GM12878 (cell line): Measurements from ENCODE around the gene MRPS21. TPM values are rescaled to one million over a fixed set of nuclear protein-coding genes. Genes with fewer than 3 reads are reported as not detected.
A peak's percentile ranks its signal among the peaks of the same experiment; 100 is the strongest.

Experiments
- ATAC-seq: fragments of 200-7000 bp; cut with Tn5 transposase; 3 replicates; pipeline ENCODE4 v1.9.1; 2020; ENCODE audit warnings: mild to moderate bottlenecking, moderate library complexity
- BruUV-seq: library from RNA; stranded (reverse); fragments of 400-500 nt; replicated peaks from 2 replicates; lab custom pipeline; 2021; lab: Mats Ljungman, UMichigan
- CTCF ChIA-PET: fragments of 300-600 bp; sonication (Branson Sonifier 250); formaldehyde crosslinking; extraction: SDS; loops from one replicate; lab custom pipeline; 2021; ENCODE audit warnings: inconsistent platforms; lab: Yijun Ruan, JAX
- POLR2A ChIA-PET: fragments of 350-600 bp; formaldehyde crosslinking; extraction: SDS; loops from one replicate; lab custom pipeline; 2021; ENCODE audit warnings: inconsistent platforms; lab: Charles Lee
- RAD21 ChIA-PET: fragments of 300-600 bp; sonication (Branson Sonifier 250); formaldehyde crosslinking; loops from one replicate; lab custom pipeline; 2023; ENCODE audit warnings: antibody characterized with exemption; ENCODE audit not compliant: unreplicated experiment; lab: Charles Lee
- SMC1A ChIA-PET: fragments of 300-600 bp; sonication (Branson Sonifier 250); formaldehyde crosslinking; loops from one replicate; lab custom pipeline; 2023; ENCODE audit not compliant: unreplicated experiment, uncharacterized antibody; lab: Charles Lee
- DNase-seq: peaks from one replicate; pipeline ENCODE4 v3.0.0-alpha.2; 2011; ENCODE audit warnings: low read depth, low spot score
- FAIRE-seq: peaks from 3 replicates; lab custom pipeline; 2011; peaks lifted over from hg19 to GRCh38; lab: Jason Lieb, UNC
- H2AFZ ChIP-seq: 2 replicates; pipeline ENCODE4 v1.6.0; 2011; ENCODE audit warnings: low read depth, low read length, control low read depth; ENCODE audit not compliant: control insufficient read depth
- H3K27ac ChIP-seq: 2 replicates; pipeline ENCODE4 v1.5.1; 2011; ENCODE audit warnings: control low read depth; ENCODE audit not compliant: control insufficient read depth, insufficient read depth
- H3K27me3 ChIP-seq, 2 experiments: replicated peaks in 1 of 2; 2 replicates each; pipeline versions ENCODE4 v1.6.0 to v1.6.1; 2011; ENCODE audit warnings: low read length in 1 of 2; ENCODE audit not compliant: control insufficient read depth in 2 of 2, insufficient read depth in 2 of 2
- H3K36me3 ChIP-seq, 2 experiments: 2 replicates each; pipeline ENCODE4 v1.5.1; 2011; ENCODE audit warnings: low read length in 1 of 2; ENCODE audit not compliant: control insufficient read depth in 2 of 2, insufficient read depth in 2 of 2
- H3K4me1 ChIP-seq: 2 replicates; pipeline ENCODE4 v1.6.1; 2011; ENCODE audit warnings: mild to moderate bottlenecking, low read length, moderate library complexity, mixed read lengths; ENCODE audit not compliant: control insufficient read depth, insufficient read depth
- H3K4me2 ChIP-seq: 2 replicates; pipeline ENCODE4 v1.6.0; 2011; ENCODE audit warnings: control low read depth; ENCODE audit not compliant: control insufficient read depth, insufficient read depth
- H3K4me3 ChIP-seq: fragments of 200-600 bp; sonication (generic); 2 replicates; pipeline ENCODE4 v1.5.1; 2016
- H3K79me2 ChIP-seq: 2 replicates; pipeline ENCODE4 v1.6.0; 2011; ENCODE audit warnings: low read length; ENCODE audit not compliant: control insufficient read depth, insufficient read depth
- H3K9ac ChIP-seq: 2 replicates; pipeline ENCODE4 v1.8.0; 2011; ENCODE audit warnings: low read length, control low read depth, mixed read lengths; ENCODE audit not compliant: control insufficient read depth, insufficient read depth
- H3K9me3 ChIP-seq: replicated peaks from 3 replicates; pipeline ENCODE4 v1.5.1; 2011; ENCODE audit warnings: mild to moderate bottlenecking, low read length; ENCODE audit not compliant: control insufficient read depth, insufficient read depth
- H4K20me1 ChIP-seq: 2 replicates; pipeline ENCODE4 v1.6.0; 2011; ENCODE audit not compliant: control insufficient read depth, insufficient read depth
- CREB1 ChIP-seq: IDR thresholded peaks from 2 replicates; pipeline ENCODE4 v1.6.1; 2012; ENCODE audit warnings: low read depth, mild to moderate bottlenecking, inconsistent platforms
- FOXM1 ChIP-seq: IDR thresholded peaks from 2 replicates; pipeline ENCODE4 v1.6.1; 2012; ENCODE audit warnings: low read depth, mild to moderate bottlenecking, inconsistent platforms, low read length, moderate library complexity
- KAT2A ChIP-seq: conservative IDR thresholded peaks from 2 replicates; pipeline ENCODE4 v1.6.1; 2011; ENCODE audit warnings: low read depth, low read length; ENCODE audit not compliant: control insufficient read depth
- NFYA ChIP-seq: IDR thresholded peaks from 2 replicates; pipeline ENCODE4 v1.6.1; 2011; ENCODE audit warnings: low read depth, mild to moderate bottlenecking, low read length, improper control_type of control experiment, borderline replicate concordance
- PAX5 ChIP-seq: IDR thresholded peaks from 2 replicates; pipeline ENCODE4 v1.6.1; 2011; ENCODE audit warnings: low read depth, low read length, borderline replicate concordance
- RAD21 ChIP-seq: IDR thresholded peaks from 2 replicates; pipeline ENCODE4 v1.6.1; 2011; ENCODE audit warnings: mild to moderate bottlenecking, low read depth, low read length, moderate library complexity; ENCODE audit not compliant: insufficient read depth
- SMAD1 ChIP-seq: fragments of 450-650 bp; IDR thresholded peaks from 2 replicates; pipeline ENCODE4 v1.6.1; 2018; ENCODE audit warnings: mild to moderate bottlenecking, low read depth; ENCODE audit not compliant: partially characterized antibody
- STAT1 ChIP-seq: fragments of 450-650 bp; conservative IDR thresholded peaks from 2 replicates; pipeline ENCODE4 v1.6.1; 2014; ENCODE audit warnings: antibody characterized with exemption, mild to moderate bottlenecking
- WGBS: methylation state at CpG from one replicate; pipeline ENCODE4 v1.1.6; 2016; ENCODE audit warnings: low lambda C conversion rate; ENCODE audit not compliant: insufficient replicate concordance, insufficient coverage; ENCODE audit errors: missing lambda C conversion rate; 5-methylcytosine and 5-hydroxymethylcytosine counted together
- in situ Hi-C: fragments of 300-500 bp; cut with MboI; formaldehyde crosslinking; loops from 9 replicates; pipeline ENCODE4 v1.14.3; 2018; ENCODE audit warnings: mixed read lengths
- intact Hi-C: fragments of 100-400 bp; cut with micrococcal nuclease; formaldehyde crosslinking; loops from one replicate; pipeline ENCODE4 v1.14.2; 2022; ENCODE audit not compliant: unreplicated experiment
- polyA plus RNA-seq, 11 experiments: library from polyadenylated mRNA; depleted of rRNA in 4 of 11; unstranded in 6 of 11; stranded (reverse) in 5 of 11; fragments of >200 nt; fragmentation: Nextera tagmentation in 4 of 11; fragmentation: Illumina TruSeq in 1 of 11; extraction: Ambion mirVana in 4 of 11; extraction: Trizol in 1 of 11; gene quantifications; 1 replicate in 1 of 11; 2 replicates in 10 of 11; pipeline versions ENCODE4 v1.2.1 to v1.2.3, GENCODE V29; 2011 to 2016; ENCODE audit warnings: inconsistent platforms in 2 of 11, missing spikeins in 2 of 11, low read depth in 1 of 11
- total RNA-seq, 4 experiments: library from RNA; depleted of rRNA in 3 of 4; stranded (reverse); fragments of >200 nt in 3 of 4; fragmentation: Illumina TruSeq in 1 of 4; extraction: Trizol in 1 of 4; gene quantifications; 2 replicates each; pipeline versions ENCODE4 v1.2.1 to v1.2.3, GENCODE V29; 2013 to 2021
- TF ChIP-seq, protein P1 (sequence below): IDR thresholded peaks from 2 replicates; pipeline ENCODE4 v1.6.1; 2012; ENCODE audit warnings: improper control_type of control experiment, low read depth, low read length; ENCODE audit not compliant: insufficient replicate concordance
- TF ChIP-seq, protein P2 (sequence below): fragments of 450-650 bp; formaldehyde crosslinking; IDR thresholded peaks from 2 replicates; pipeline ENCODE4 v1.4.0; 2022; ENCODE audit warnings: mild to moderate bottlenecking, moderate library complexity

Gene MRPS21
- total and polyA plus RNA-seq, 10 of the 15 experiments (the other 5 are each of a cell fraction or from before 2014, with no cell fraction given), result 69.4 to 275 (median 103) TPM

DNA sequence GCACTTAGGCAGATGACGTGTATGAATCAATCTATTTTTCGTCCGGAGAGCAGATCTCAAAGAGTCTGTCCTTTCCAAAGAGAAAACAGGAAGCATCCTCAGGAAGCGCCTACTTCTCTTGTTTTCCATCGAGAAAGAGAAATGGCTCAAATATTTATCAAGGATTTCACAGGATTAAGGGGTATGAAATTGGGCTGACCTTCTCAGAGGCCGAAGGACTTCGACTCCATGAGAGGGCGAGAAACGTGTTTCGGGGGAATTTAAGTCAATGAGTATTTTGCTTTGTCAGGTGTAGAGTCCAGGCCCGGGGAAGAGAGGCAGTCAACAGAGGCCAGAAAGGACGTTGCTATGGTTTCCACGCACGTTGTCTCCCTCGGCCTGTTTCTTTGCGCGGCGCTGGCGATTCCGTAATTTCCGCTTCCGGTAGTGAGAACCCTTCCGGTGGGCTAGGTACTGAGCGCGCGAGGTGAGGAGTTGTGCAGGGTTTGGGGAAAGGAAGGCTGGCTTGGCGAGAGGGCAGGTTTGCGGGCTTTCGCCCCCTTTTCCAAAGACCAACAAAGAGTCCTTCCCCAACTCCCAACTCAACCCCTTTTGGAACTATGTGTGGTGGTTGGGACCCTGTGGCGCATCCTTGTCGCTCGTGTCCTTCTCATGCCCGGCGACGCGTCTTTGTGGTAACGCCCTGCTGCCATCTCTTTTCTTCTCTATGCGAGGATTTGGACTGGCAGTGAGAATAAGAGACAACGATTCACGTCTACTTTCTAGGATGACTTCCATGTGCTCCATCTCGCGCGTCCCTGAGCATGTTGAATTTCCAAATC is at the start of gene MRPS21 (continued):
- TF ChIP-seq RAD21 (no peak), PAX5 (no peak), KAT2A (no peak)
- TF ChIP-seq, protein P1, sequence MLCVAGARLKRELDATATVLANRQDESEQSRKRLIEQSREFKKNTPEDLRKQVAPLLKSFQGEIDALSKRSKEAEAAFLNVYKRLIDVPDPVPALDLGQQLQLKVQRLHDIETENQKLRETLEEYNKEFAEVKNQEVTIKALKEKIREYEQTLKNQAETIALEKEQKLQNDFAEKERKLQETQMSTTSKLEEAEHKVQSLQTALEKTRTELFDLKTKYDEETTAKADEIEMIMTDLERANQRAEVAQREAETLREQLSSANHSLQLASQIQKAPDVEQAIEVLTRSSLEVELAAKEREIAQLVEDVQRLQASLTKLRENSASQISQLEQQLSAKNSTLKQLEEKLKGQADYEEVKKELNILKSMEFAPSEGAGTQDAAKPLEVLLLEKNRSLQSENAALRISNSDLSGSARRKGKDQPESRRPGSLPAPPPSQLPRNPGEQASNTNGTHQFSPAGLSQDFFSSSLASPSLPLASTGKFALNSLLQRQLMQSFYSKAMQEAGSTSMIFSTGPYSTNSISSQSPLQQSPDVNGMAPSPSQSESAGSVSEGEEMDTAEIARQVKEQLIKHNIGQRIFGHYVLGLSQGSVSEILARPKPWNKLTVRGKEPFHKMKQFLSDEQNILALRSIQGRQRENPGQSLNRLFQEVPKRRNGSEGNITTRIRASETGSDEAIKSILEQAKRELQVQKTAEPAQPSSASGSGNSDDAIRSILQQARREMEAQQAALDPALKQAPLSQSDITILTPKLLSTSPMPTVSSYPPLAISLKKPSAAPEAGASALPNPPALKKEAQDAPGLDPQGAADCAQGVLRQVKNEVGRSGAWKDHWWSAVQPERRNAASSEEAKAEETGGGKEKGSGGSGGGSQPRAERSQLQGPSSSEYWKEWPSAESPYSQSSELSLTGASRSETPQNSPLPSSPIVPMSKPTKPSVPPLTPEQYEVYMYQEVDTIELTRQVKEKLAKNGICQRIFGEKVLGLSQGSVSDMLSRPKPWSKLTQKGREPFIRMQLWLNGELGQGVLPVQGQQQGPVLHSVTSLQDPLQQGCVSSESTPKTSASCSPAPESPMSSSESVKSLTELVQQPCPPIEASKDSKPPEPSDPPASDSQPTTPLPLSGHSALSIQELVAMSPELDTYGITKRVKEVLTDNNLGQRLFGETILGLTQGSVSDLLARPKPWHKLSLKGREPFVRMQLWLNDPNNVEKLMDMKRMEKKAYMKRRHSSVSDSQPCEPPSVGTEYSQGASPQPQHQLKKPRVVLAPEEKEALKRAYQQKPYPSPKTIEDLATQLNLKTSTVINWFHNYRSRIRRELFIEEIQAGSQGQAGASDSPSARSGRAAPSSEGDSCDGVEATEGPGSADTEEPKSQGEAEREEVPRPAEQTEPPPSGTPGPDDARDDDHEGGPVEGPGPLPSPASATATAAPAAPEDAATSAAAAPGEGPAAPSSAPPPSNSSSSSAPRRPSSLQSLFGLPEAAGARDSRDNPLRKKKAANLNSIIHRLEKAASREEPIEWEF, result no peak
- TF ChIP-seq, all 136 proteins: peak for 48

DNA sequence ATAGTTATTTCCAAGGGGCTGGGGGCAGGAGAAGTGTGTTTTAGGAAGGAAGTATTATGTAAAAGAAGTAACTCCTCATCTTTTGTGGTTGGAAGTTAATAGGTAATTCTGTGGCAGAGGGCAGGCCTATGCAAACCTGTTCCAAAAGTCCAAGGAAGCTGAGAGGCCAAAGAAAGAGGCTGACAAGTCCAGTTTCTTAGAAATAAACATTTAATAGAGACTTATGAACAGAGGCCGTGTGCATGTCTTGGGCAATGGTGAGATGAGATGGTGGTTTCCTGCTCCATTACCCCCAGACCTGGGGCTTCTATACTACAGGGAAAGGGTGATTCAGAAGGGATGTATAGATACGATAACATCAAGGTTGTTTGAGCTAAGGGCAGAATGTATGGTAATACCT is 43.7 kb upstream of the MRPS21 start:
- H3K9ac ChIP-seq, result no peak overlapping the region
- H2AFZ ChIP-seq, result no peak overlapping the region
- ChIA-PET RAD21 (interaction anchor here (0.8 to 1.7 kb wide), 2 partner anchors 28 to 31 kb away, joined by 3 to 6 read pairs; no protein-coding TSS in a partner anchor), POLR2A (no interaction called here), SMC1A (interaction anchor here (0.5 kb wide), 1 partner anchor 294 kb away, joined by 3 read pairs; no protein-coding TSS in a partner anchor), CTCF (interaction anchor here (0.7 to 1.6 kb wide), 2 partner anchors 32 to 35 kb away, joined by 3 to 4 read pairs; no protein-coding TSS in a partner anchor)
- ATAC-seq, result peak; percentile 36; the same call in 1 of the 3 replicates
- in situ Hi-C loops (no loop called here), intact Hi-C loops (loop anchor here (10.0 kb wide), 2 partner anchors 205 to 745 kb away; no protein-coding TSS in a partner anchor)
- no peak overlapping the region for H3K4me3 ChIP-seq
- BruUV-seq, result no TSS peak
- no peaks in the 10 kb centered on the region for H4K20me1 ChIP-seq
- H3K36me3 ChIP-seq, result no peaks in the 10 kb centered on the region
- no peak for DNase-seq
- no peaks in the 10 kb centered on the region for H3K9me3 ChIP-seq
- no peak overlapping the region for H3K27ac ChIP-seq
- H3K4me1 ChIP-seq, result no peaks in the 10 kb centered on the region
- no peaks in the 10 kb centered on the region for H3K27me3 ChIP-seq
- no peak for FAIRE-seq
- no peak overlapping the region for H3K4me2 ChIP-seq
- WGBS, result 28% methylated on average over 2 of the region's 2 CpGs
- H3K79me2 ChIP-seq, result no peaks in the 10 kb centered on the region
- TF ChIP-seq NFYA, result no peak
- no peak for TF ChIP-seq FOXM1
- TF ChIP-seq STAT1, result no peak
- TF ChIP-seq, protein P2, sequence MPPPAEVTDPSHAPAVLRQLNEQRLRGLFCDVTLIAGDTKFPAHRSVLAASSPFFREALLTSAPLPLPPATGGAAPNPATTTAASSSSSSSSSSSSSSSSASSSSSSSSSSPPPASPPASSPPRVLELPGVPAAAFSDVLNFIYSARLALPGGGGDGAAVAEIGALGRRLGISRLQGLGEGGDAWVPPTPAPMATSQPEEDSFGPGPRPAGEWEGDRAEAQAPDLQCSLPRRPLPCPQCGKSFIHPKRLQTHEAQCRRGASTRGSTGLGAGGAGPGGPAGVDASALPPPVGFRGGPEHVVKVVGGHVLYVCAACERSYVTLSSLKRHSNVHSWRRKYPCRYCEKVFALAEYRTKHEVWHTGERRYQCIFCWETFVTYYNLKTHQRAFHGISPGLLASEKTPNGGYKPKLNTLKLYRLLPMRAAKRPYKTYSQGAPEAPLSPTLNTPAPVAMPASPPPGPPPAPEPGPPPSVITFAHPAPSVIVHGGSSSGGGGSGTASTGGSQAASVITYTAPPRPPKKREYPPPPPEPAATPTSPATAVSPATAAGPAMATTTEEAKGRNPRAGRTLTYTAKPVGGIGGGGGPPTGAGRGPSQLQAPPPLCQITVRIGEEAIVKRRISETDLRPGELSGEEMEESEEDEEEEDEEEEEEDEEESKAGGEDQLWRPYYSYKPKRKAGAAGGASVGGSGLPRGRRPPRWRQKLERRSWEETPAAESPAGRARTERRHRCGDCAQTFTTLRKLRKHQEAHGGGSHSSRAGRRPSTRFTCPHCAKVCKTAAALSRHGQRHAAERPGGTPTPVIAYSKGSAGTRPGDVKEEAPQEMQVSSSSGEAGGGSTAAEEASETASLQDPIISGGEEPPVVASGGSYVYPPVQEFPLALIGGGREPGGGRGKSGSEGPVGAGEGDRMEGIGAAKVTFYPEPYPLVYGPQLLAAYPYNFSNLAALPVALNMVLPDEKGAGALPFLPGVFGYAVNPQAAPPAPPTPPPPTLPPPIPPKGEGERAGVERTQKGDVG (CRISPR knock-in tag), result no peak
- TF ChIP-seq SMAD1, result no peak
- TF ChIP-seq CREB1, result no peak
